ENCODE measurements around the gene FBH1.
A peak's percentile ranks its signal among the peaks of the same experiment; 100 is the strongest.
"Not testable (repeated sequence)": the region's sequence is repeated elsewhere in the genome, so short reads cannot be mapped to it uniquely, and the experiment has no call there.

The FBH1 gene

GRCh38 chr10:5902511-5903274, 12.7 kb downstream of the FBH1 start:
- DNase-seq (ENCODE audit: insufficient read length, low spot score) (no peak), FAIRE-seq (no peak)

- peak; percentile 83 for FAIRE-seq
- DNase-seq (ENCODE audit: insufficient read length, low spot score) = no peak
These were observed 13.5 kb downstream of the FBH1 start for GRCh38 chr10:5903563-5903962.

GRCh38 chr10:5904227-5904626, 14.2 kb downstream of the FBH1 start:
- peak; percentile 56 for DNase-seq (ENCODE audit: insufficient read length, low spot score)

GRCh38 chr10:5905854-5906507, 15.9 kb downstream of the FBH1 start:
- FAIRE-seq (no peak), DNase-seq (ENCODE audit: insufficient read length, low spot score) (no peak)

More at GRCh38 chr10:5904227-5904626, 14.2 kb downstream of the FBH1 start:
- FAIRE-seq = peak; percentile 98

GRCh38 chr10:5906651-5907050, 16.6 kb downstream of the FBH1 start:
- FAIRE-seq (no peak), DNase-seq (ENCODE audit: insufficient read length, low spot score) (no peak)

GRCh38 chr10:5908676-5909075, 18.6 kb downstream of the FBH1 start:
- FAIRE-seq; DNase-seq (ENCODE audit: insufficient read length, low spot score): not testable (repeated sequence)

GRCh38 chr10:5910323-5911100, 20.5 kb downstream of the FBH1 start:
- no peak for FAIRE-seq
- DNase-seq (ENCODE audit: insufficient read length, low spot score) = no peak

- FAIRE-seq = no peak
- no peak for DNase-seq (ENCODE audit: insufficient read length, low spot score)
These were observed 21.6 kb downstream of the FBH1 start for GRCh38 chr10:5911670-5912069.

- no peak for FAIRE-seq
These were observed 23.7 kb downstream of the FBH1 start for GRCh38 chr10:5913736-5914135.

GRCh38 chr10:5915451-5915850, 25.4 kb downstream of the FBH1 start:
- no peak for DNase-seq (ENCODE audit: insufficient read length, low spot score)
- FAIRE-seq = no peak

More at GRCh38 chr10:5913736-5914135, 23.7 kb downstream of the FBH1 start:
- DNase-seq (ENCODE audit: insufficient read length, low spot score) = no peak

- no peak for FAIRE-seq
- no peak for DNase-seq (ENCODE audit: insufficient read length, low spot score)
These were observed 27.3 kb downstream of the FBH1 start for GRCh38 chr10:5917305-5917704.

- no peak for FAIRE-seq
- no peak for DNase-seq (ENCODE audit: insufficient read length, low spot score)
These were observed 28.7 kb downstream of the FBH1 start for GRCh38 chr10:5918763-5919162.

GRCh38 chr10:5919568-5919967, 29.5 kb downstream of the FBH1 start:
- no peak for FAIRE-seq
- DNase-seq (ENCODE audit: insufficient read length, low spot score) = no peak

- FAIRE-seq (no peak), DNase-seq (ENCODE audit: insufficient read length, low spot score) (no peak)
These were observed 31.7 kb downstream of the FBH1 start for GRCh38 chr10:5921746-5922145.

GRCh38 chr10:5924889-5925288, 34.8 kb downstream of the FBH1 start:
- FAIRE-seq (no peak), DNase-seq (ENCODE audit: insufficient read length, low spot score) (no peak)

- FAIRE-seq (no peak), DNase-seq (ENCODE audit: insufficient read length, low spot score) (no peak)
These were observed 37.3 kb downstream of the FBH1 start for GRCh38 chr10:5927306-5927705.

GRCh38 chr10:5929442-5929841, 39.4 kb downstream of the FBH1 start:
- FAIRE-seq (no peak), DNase-seq (ENCODE audit: insufficient read length, low spot score) (no peak)

- DNase-seq (ENCODE audit: insufficient read length, low spot score) (no peak), FAIRE-seq (no peak)
These were observed 40.2 kb downstream of the FBH1 start for GRCh38 chr10:5930272-5930671.

GRCh38 chr10:5932345-5932744, 42.3 kb downstream of the FBH1 start:
- no peak for FAIRE-seq
- no peak for DNase-seq (ENCODE audit: insufficient read length, low spot score)

GRCh38 chr10:5933909-5934546, 44.0 kb downstream of the FBH1 start:
- no peak for DNase-seq (ENCODE audit: insufficient read length, low spot score)
- FAIRE-seq = no peak

GRCh38 chr10:5935628-5936027, 45.6 kb downstream of the FBH1 start:
- FAIRE-seq = no peak
- DNase-seq (ENCODE audit: insufficient read length, low spot score) = no peak

Measured in GM19239 (cell line).